SU-DHL-6 (cell line): ENCODE measurements around the gene RPS6KA5.

Experiments
- H2AFZ ChIP-seq: fragments of 200-600 bp; sonication (generic); 2 replicates; pipeline ENCODE4 v1.6.1; 2014; ENCODE audit warnings: low read depth, mild to moderate bottlenecking, moderate library complexity, mixed read lengths, antibody characterized with exemption, low read length; ENCODE audit not compliant: severe bottlenecking
- H3F3A ChIP-seq: fragments of 200-600 bp; shearing (Covaris generic); 2 replicates; pipeline ENCODE4 v1.6.0; 2016; ENCODE audit warnings: antibody characterized with exemption, mild to moderate bottlenecking; ENCODE audit not compliant: insufficient read depth
- H3K27ac ChIP-seq: fragments of 200-600 bp; sonication (generic); 2 replicates; pipeline ENCODE4 v1.5.1; 2016; ENCODE audit warnings: low read depth, mild to moderate bottlenecking, low read length, moderate library complexity, mixed read lengths
- H3K27me3 ChIP-seq: fragments of 200-600 bp; sonication (generic), shearing (Covaris generic); 2 replicates; pipeline ENCODE4 v1.6.0; 2014; ENCODE audit warnings: mild to moderate bottlenecking, low read length
- H3K36me3 ChIP-seq: fragments of 200-600 bp; sonication (generic); 2 replicates; pipeline ENCODE4 v1.6.1; 2014; ENCODE audit warnings: mild to moderate bottlenecking, low read length, mixed read lengths
- H3K4me2 ChIP-seq: fragments of 300-600, 200-600 bp; shearing (Covaris generic), sonication (generic); 2 replicates; pipeline ENCODE4 v1.6.0; 2014; ENCODE audit warnings: low read length, low read depth, mild to moderate bottlenecking; ENCODE audit not compliant: poor library complexity, severe bottlenecking
- H3K4me3 ChIP-seq: fragments of 200-600 bp; sonication (generic); 2 replicates; pipeline ENCODE4 v1.5.1; 2014; ENCODE audit warnings: antibody characterized with exemption, low read length, mild to moderate bottlenecking, mixed read lengths; ENCODE audit not compliant: insufficient read depth, poor library complexity, severe bottlenecking
- H3K79me2 ChIP-seq: fragments of 200-600 bp; sonication (generic); 2 replicates; pipeline ENCODE4 v1.6.1; 2014; ENCODE audit warnings: mild to moderate bottlenecking, low read length, moderate library complexity; ENCODE audit not compliant: insufficient read depth
- H3K9ac ChIP-seq: fragments of 200-600 bp; sonication (generic); 2 replicates; pipeline ENCODE4 v1.7.0; 2014; ENCODE audit warnings: mild to moderate bottlenecking, low read length
- H3K9me2 ChIP-seq: fragments of 200-600 bp; sonication (generic); replicated peaks from 2 replicates; pipeline ENCODE4 v1.6.1; 2014; ENCODE audit warnings: low read length; ENCODE audit not compliant: insufficient read depth
- H3K9me3 ChIP-seq: fragments of 200-600 bp; sonication (generic); 2 replicates; pipeline ENCODE4 v1.6.1; 2014; ENCODE audit warnings: low read length, mixed read lengths; ENCODE audit not compliant: insufficient read depth
- H4K20me1 ChIP-seq: fragments of 200-600 bp; sonication (generic); 2 replicates; pipeline ENCODE4 v1.6.1; 2014; ENCODE audit warnings: low read depth, mild to moderate bottlenecking, antibody characterized with exemption, low read length, moderate library complexity, mixed read lengths
- EZH2phosphoT487 ChIP-seq: fragments of 200-600 bp; sonication (generic), shearing (Covaris generic); conservative IDR thresholded peaks from 2 replicates; pipeline ENCODE4 v1.6.1; 2018; ENCODE audit warnings: mild to moderate bottlenecking, antibody characterized with exemption, low read length, moderate library complexity, mixed read lengths
- TF ChIP-seq, protein P1 (sequence below): fragments of 200-600 bp; sonication (generic); IDR thresholded peaks from one replicate; pipeline ENCODE4 v1.5.1; 2017; ENCODE audit warnings: antibody characterized with exemption, mild to moderate bottlenecking, low read length, moderate library complexity; ENCODE audit not compliant: insufficient read depth, poor library complexity, severe bottlenecking

RPS6KA5 gene

GRCh38 chr14:91048265-91048664 lies 12.2 kb downstream of the RPS6KA5 start:
- H2AFZ ChIP-seq, result no peak overlapping the region
- no peaks in the 10 kb centered on the region for H3K36me3 ChIP-seq
- H3F3A ChIP-seq, result no peaks in the 10 kb centered on the region
- TF ChIP-seq, protein P1, sequence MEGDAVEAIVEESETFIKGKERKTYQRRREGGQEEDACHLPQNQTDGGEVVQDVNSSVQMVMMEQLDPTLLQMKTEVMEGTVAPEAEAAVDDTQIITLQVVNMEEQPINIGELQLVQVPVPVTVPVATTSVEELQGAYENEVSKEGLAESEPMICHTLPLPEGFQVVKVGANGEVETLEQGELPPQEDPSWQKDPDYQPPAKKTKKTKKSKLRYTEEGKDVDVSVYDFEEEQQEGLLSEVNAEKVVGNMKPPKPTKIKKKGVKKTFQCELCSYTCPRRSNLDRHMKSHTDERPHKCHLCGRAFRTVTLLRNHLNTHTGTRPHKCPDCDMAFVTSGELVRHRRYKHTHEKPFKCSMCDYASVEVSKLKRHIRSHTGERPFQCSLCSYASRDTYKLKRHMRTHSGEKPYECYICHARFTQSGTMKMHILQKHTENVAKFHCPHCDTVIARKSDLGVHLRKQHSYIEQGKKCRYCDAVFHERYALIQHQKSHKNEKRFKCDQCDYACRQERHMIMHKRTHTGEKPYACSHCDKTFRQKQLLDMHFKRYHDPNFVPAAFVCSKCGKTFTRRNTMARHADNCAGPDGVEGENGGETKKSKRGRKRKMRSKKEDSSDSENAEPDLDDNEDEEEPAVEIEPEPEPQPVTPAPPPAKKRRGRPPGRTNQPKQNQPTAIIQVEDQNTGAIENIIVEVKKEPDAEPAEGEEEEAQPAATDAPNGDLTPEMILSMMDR, result no peak
- TF ChIP-seq EZH2phosphoT487, result no peak
- no peaks in the 10 kb centered on the region for H3K27me3 ChIP-seq
- no peaks in the 10 kb centered on the region for H3K9me3 ChIP-seq
- no peak overlapping the region for H3K4me3 ChIP-seq
- H4K20me1 ChIP-seq, result no peaks in the 10 kb centered on the region
- H3K9ac ChIP-seq, result no peak overlapping the region
- peaks cover 5% of the 10 kb centered on the region; the same call in 1 of the 2 replicates for H3K79me2 ChIP-seq
- H3K27ac ChIP-seq, result no peak overlapping the region
- H3K4me2 ChIP-seq, result no peak overlapping the region
- H3K9me2 ChIP-seq, result no peaks in the 10 kb centered on the region

- no peaks in the 10 kb centered on the region for H4K20me1 ChIP-seq
- H3K9me2 ChIP-seq, result no peaks in the 10 kb centered on the region
- H3K27me3 ChIP-seq, result no peaks in the 10 kb centered on the region
- no peaks in the 10 kb centered on the region for H3K9me3 ChIP-seq
- H3K27ac ChIP-seq, result no peak overlapping the region
- H3K36me3 ChIP-seq, result no peaks in the 10 kb centered on the region
- H3K9ac ChIP-seq, result no peak overlapping the region
- H3K4me3 ChIP-seq, result no peak overlapping the region
- peaks cover 5% of the 10 kb centered on the region; the same call in 1 of the 2 replicates for H3K79me2 ChIP-seq
- no peaks in the 10 kb centered on the region for H3F3A ChIP-seq
- H2AFZ ChIP-seq, result no peak overlapping the region
- H3K4me2 ChIP-seq, result no peak overlapping the region
- TF ChIP-seq, protein P1, result no peak
- no peak for TF ChIP-seq EZH2phosphoT487
These were observed 13.2 kb downstream of the RPS6KA5 start for GRCh38 chr14:91047174-91047753.

DNA sequence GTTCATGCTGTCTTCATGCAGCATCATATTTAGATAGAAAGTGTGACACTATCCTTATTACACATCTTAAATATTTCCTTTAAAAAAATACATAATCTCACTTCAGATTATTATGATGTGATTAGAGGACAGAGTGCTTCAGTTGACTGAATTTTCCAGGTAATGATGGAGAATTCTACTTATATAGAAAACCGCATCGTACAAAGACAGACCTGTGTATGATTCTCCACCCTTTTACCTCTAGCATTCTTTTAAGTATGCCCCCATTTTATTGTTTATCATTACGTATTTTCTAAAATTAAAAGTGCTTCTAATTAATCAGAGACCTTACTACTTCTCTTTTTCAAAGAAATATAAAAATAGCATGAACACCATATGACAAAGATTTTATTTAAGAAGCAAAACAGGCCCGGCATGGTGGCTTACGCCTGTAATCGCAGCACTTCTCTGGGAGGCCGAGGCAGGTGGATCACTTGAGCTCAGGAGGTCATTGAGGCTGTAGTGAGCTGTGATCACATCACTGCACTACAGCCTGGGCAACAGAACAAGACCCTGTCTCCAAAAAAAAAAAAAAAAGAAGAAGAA lies 13.9 kb downstream of the RPS6KA5 start:
- Histone ChIP-seq H3K9me3 (no peaks in the 10 kb centered on the region), H2AFZ (no peak overlapping the region), H3K4me2 (no peak overlapping the region), H3K27me3 (no peaks in the 10 kb centered on the region), H3K4me3 (no peak overlapping the region), H4K20me1 (no peaks in the 10 kb centered on the region), H3K9ac (no peak overlapping the region), H3K27ac (no peak overlapping the region), H3F3A (no peaks in the 10 kb centered on the region), H3K9me2 (no peaks in the 10 kb centered on the region), H3K36me3 (no peaks in the 10 kb centered on the region), H3K79me2 (peaks cover 2% of the 10 kb centered on the region; the same call in 1 of the 2 replicates)
- TF ChIP-seq, protein P1, result no peak
- no peak for TF ChIP-seq EZH2phosphoT487
